Measurements from ENCODE around the gene CBLN1.

The CBLN1 gene

GRCh38 chr16:49281480-49281842 is at the start of gene CBLN1:
Gene CBLN1 (minus strand): TSS chr16:49281838. CDS start chr16:49281465, 373 bp downstream.
- no peak for DNase-seq (ENCODE audit: extremely low read depth in 1 of 2, low read depth in 1 of 2)

- DNase-seq (ENCODE audit: extremely low read depth in 1 of 2, low read depth in 1 of 2): no peak
Measured at GRCh38 chr16:49330562-49331201, 49.0 kb upstream of the CBLN1 start.

- no peak for DNase-seq (ENCODE audit: extremely low read depth in 1 of 2, low read depth in 1 of 2)
Measured at GRCh38 chr16:49328325-49328724, 46.7 kb upstream of the CBLN1 start.

GRCh38 chr16:49327466-49327865 is 45.8 kb upstream of the CBLN1 start:
- DNase-seq (ENCODE audit: extremely low read depth in 1 of 2, low read depth in 1 of 2): no peak

GRCh38 chr16:49324703-49325102 is 43.1 kb upstream of the CBLN1 start:
- no peak for DNase-seq (ENCODE audit: extremely low read depth in 1 of 2, low read depth in 1 of 2)

- no peak for DNase-seq (ENCODE audit: extremely low read depth in 1 of 2, low read depth in 1 of 2)
Measured at GRCh38 chr16:49315602-49316001, 34.0 kb upstream of the CBLN1 start.

- DNase-seq (ENCODE audit: extremely low read depth in 1 of 2, low read depth in 1 of 2): no peak
Measured at GRCh38 chr16:49312389-49312985, 30.8 kb upstream of the CBLN1 start.

- no peak for DNase-seq (ENCODE audit: extremely low read depth in 1 of 2, low read depth in 1 of 2)
Measured at GRCh38 chr16:49311823-49312222, 30.2 kb upstream of the CBLN1 start.

GRCh38 chr16:49307176-49307575 is 25.5 kb upstream of the CBLN1 start:
- no peak for DNase-seq (ENCODE audit: extremely low read depth in 1 of 2, low read depth in 1 of 2)

- DNase-seq (ENCODE audit: extremely low read depth in 1 of 2, low read depth in 1 of 2): no peak
Measured at GRCh38 chr16:49305406-49305805, 23.8 kb upstream of the CBLN1 start.

GRCh38 chr16:49292413-49292812 is 10.8 kb upstream of the CBLN1 start:
- no peak for DNase-seq (ENCODE audit: extremely low read depth in 1 of 2, low read depth in 1 of 2)

- DNase-seq (ENCODE audit: extremely low read depth in 1 of 2, low read depth in 1 of 2): no peak
Measured at GRCh38 chr16:49287572-49287971, 5.9 kb upstream of the CBLN1 start.

- DNase-seq (ENCODE audit: extremely low read depth in 1 of 2, low read depth in 1 of 2): no peak
Measured at GRCh38 chr16:49284962-49285361, 3.3 kb upstream of the CBLN1 start.

GRCh38 chr16:49283376-49284049 is 1.9 kb upstream of the CBLN1 start:
- DNase-seq (ENCODE audit: extremely low read depth in 1 of 2, low read depth in 1 of 2): no peak

- DNase-seq (ENCODE audit: extremely low read depth in 1 of 2, low read depth in 1 of 2): no peak
Measured at GRCh38 chr16:49282690-49283375, 1.2 kb upstream of the CBLN1 start.

- no peak for DNase-seq (ENCODE audit: extremely low read depth in 1 of 2, low read depth in 1 of 2)
Measured at GRCh38 chr16:49281843-49282642, 405 bp upstream of the CBLN1 start.

- DNase-seq (ENCODE audit: extremely low read depth in 1 of 2, low read depth in 1 of 2): no peak
Measured at GRCh38 chr16:49280841-49281371, 732 bp downstream of the CBLN1 start.

- DNase-seq (ENCODE audit: extremely low read depth in 1 of 2, low read depth in 1 of 2): no peak
Measured at GRCh38 chr16:49280105-49280741, 1.4 kb downstream of the CBLN1 start.

- no peak for DNase-seq (ENCODE audit: extremely low read depth in 1 of 2, low read depth in 1 of 2)
Measured at GRCh38 chr16:49278944-49279725, 2.5 kb downstream of the CBLN1 start.

GRCh38 chr16:49278567-49278827 is 3.1 kb downstream of the CBLN1 start:
- no peak for DNase-seq (ENCODE audit: extremely low read depth in 1 of 2, low read depth in 1 of 2)
